Fibroblast of pulmonary artery (primary cell): ENCODE measurements around the gene EXOG.

ENCODE experiments used
- DNase-seq: peaks from one replicate; pipeline ENCODE4 v3.0.0-alpha.2; 2010; ENCODE audit warnings: low read depth
- H3K4me3 ChIP-seq: replicated peaks from 2 replicates; pipeline ENCODE4 v1.5.1; 2011; ENCODE audit warnings: low read depth, mild to moderate bottlenecking, control low read depth, low read length, moderate library complexity
- CTCF ChIP-seq: IDR thresholded peaks from 2 replicates; pipeline ENCODE4 v1.5.1; 2011; ENCODE audit warnings: mild to moderate bottlenecking, control low read depth, low read length, inconsistent platforms; ENCODE audit errors: missing control alignments

EXOG gene

GRCh38 chr3:38548154-38548931 lies 52.2 kb downstream of the EXOG start:
- TF ChIP-seq CTCF: no peak
- H3K4me3 ChIP-seq: no peak overlapping the region
- DNase-seq: no peak

- TF ChIP-seq CTCF: no peak
- DNase-seq: no peak
- H3K4me3 ChIP-seq: no peak overlapping the region
Measured at GRCh38 chr3:38549082-38549481, 52.9 kb downstream of the EXOG start.

GRCh38 chr3:38549486-38549885 lies 53.3 kb downstream of the EXOG start:
- no peak for TF ChIP-seq CTCF
- no peak for DNase-seq

GRCh38 chr3:38549957-38550840 lies 54.1 kb downstream of the EXOG start:
- H3K4me3 ChIP-seq: no peak overlapping the region
- TF ChIP-seq CTCF: no peak
- no peak for DNase-seq

More at GRCh38 chr3:38549486-38549885, 53.3 kb downstream of the EXOG start:
- H3K4me3 ChIP-seq: no peak overlapping the region

- DNase-seq: no peak
- no peak overlapping the region for H3K4me3 ChIP-seq
- TF ChIP-seq CTCF: no peak
Measured at GRCh38 chr3:38551026-38551832, 55.1 kb downstream of the EXOG start.

- no peak for DNase-seq
- no peak for TF ChIP-seq CTCF
- H3K4me3 ChIP-seq: no peak overlapping the region
Measured at GRCh38 chr3:38552364-38552763, 56.2 kb downstream of the EXOG start.
